GM19025 (cell line): Measurements from ENCODE around the gene CKMT1A.
A peak's percentile ranks its signal among the peaks of the same experiment; 100 is the strongest.
"Not testable (repeated sequence)": the region's sequence is repeated elsewhere in the genome, so short reads cannot be mapped to it uniquely, and the experiment has no call there.

ENCODE experiments used
- ATAC-seq: cut with Tn5 transposase; IDR thresholded peaks from one replicate; pipeline ENCODE4 v1.9.1; 2021; ENCODE audit warnings: mild to moderate bottlenecking, low read depth, moderate library complexity; ENCODE audit not compliant: unreplicated experiment

CKMT1A gene

GRCh38 chr15:43693148-43694022, at the start of gene CKMT1A:
Gene CKMT1A (plus strand): TSS chr15:43693859. CDS start chr15:43694051, 192 bp downstream.
- not testable (repeated sequence) for ATAC-seq

GRCh38 chr15:43648649-43649429, 44.8 kb upstream of the CKMT1A start, which contains the start of gene CATSPER2:
Gene CATSPER2 (minus strand): TSS chr15:43648844. CDS start chr15:43648061, 783 bp downstream.
- no peak for ATAC-seq

GRCh38 chr15:43649430-43649926, 44.2 kb upstream of the CKMT1A start:
- not testable (repeated sequence) for ATAC-seq

GRCh38 chr15:43659727-43660126, 33.9 kb upstream of the CKMT1A start:
- ATAC-seq = not testable (repeated sequence)

GRCh38 chr15:43662293-43662692, 31.4 kb upstream of the CKMT1A start:
- not testable (repeated sequence) for ATAC-seq

- ATAC-seq = not testable (repeated sequence)
Observed at GRCh38 chr15:43663333-43663732, 30.3 kb upstream of the CKMT1A start.

GRCh38 chr15:43666177-43666576, 27.5 kb upstream of the CKMT1A start:
- not testable (repeated sequence) for ATAC-seq

GRCh38 chr15:43674175-43674574, 19.5 kb upstream of the CKMT1A start:
- not testable (repeated sequence) for ATAC-seq

- peak; percentile 99 for ATAC-seq
Observed at GRCh38 chr15:43689604-43690301, 3.9 kb upstream of the CKMT1A start.

- ATAC-seq = not testable (repeated sequence)
Observed at GRCh38 chr15:43692679-43693078, 980 bp upstream of the CKMT1A start.

- no peak for ATAC-seq
Observed at GRCh38 chr15:43702174-43702573, 8.5 kb downstream of the CKMT1A start.

GRCh38 chr15:43702701-43703424, 9.2 kb downstream of the CKMT1A start:
- no peak for ATAC-seq

- ATAC-seq = not testable (repeated sequence)
Observed at GRCh38 chr15:43710431-43711131, 16.9 kb downstream of the CKMT1A start.

- ATAC-seq = no peak
Observed at GRCh38 chr15:43723151-43723550, 29.5 kb downstream of the CKMT1A start.

GRCh38 chr15:43726306-43726705, 32.6 kb downstream of the CKMT1A start:
- ATAC-seq = not testable (repeated sequence)

- ATAC-seq = not testable (repeated sequence)
Observed at GRCh38 chr15:43728053-43728725, 34.5 kb downstream of the CKMT1A start.

GRCh38 chr15:43735416-43735815, 41.8 kb downstream of the CKMT1A start:
- ATAC-seq = peak; percentile 32

GRCh38 chr15:43746245-43746902, 52.7 kb downstream of the CKMT1A start, which contains the start of gene PDIA3:
Gene PDIA3 (plus strand): TSS chr15:43746438. CDS start chr15:43746540, 102 bp downstream.
- ATAC-seq = peak; percentile 74
